ENCODE results near the gene GSG1L.

DNA sequence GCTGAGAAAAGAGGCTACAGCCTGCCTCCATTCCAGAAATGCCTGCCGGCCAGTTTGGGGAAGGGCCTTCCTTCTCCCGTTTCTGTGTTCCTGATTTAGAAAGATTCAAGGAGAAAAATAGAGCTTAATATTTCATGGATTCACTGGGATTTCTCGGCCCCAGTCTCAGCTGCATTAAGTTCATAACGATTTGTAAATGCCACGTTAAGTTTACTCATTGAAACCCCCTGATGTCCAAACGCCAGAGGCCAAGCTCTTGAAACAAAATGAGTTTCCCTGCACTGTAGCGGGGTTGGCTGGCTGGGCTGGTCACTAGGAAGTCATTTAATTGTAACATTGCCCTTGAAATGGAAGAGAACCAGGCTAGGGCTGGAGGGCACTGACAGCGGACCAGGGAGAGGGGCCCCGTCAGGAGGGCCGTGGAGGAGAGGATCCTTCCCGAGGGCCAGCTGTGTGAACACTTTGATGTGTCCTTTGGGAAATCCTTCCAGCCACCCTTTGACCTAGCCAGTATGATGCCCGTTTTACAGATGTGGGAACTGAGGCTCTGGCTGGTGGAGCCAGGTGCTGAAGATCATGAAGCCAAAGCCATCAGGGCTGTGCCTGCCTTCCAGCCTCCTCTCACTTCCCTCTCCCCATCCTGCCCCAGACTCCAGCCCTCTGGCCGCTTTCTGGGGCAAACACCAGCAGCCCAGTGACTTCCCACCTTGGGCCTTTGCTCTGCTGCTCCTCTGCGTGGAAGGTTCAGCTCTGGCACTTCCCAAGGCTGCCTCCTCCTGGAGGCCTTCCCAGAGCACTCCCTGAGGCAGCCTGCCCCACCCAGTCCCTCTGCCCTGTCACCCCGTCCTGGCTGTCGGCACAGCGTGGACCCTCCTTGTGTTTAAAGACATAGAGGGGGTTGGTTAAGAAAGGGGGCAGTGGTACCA, 293.0 kb downstream of the GSG1L start:
- TF ChIP-seq, protein P1, sequence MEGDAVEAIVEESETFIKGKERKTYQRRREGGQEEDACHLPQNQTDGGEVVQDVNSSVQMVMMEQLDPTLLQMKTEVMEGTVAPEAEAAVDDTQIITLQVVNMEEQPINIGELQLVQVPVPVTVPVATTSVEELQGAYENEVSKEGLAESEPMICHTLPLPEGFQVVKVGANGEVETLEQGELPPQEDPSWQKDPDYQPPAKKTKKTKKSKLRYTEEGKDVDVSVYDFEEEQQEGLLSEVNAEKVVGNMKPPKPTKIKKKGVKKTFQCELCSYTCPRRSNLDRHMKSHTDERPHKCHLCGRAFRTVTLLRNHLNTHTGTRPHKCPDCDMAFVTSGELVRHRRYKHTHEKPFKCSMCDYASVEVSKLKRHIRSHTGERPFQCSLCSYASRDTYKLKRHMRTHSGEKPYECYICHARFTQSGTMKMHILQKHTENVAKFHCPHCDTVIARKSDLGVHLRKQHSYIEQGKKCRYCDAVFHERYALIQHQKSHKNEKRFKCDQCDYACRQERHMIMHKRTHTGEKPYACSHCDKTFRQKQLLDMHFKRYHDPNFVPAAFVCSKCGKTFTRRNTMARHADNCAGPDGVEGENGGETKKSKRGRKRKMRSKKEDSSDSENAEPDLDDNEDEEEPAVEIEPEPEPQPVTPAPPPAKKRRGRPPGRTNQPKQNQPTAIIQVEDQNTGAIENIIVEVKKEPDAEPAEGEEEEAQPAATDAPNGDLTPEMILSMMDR (IDR thresholded peaks at IDR 0.05): no peak
- no peak for TF ChIP-seq POLR2A (IDR thresholded peaks at IDR 0.05)
